Astrocyte of the hippocampus (primary cell): Measurements from ENCODE around the gene PASD1.
A peak's percentile ranks its signal among the peaks of the same experiment; 100 is the strongest.
"Not testable (repeated sequence)": the region's sequence is repeated elsewhere in the genome, so short reads cannot be mapped to it uniquely, and the experiment has no call there.

Experiments
- DNase-seq: peaks from one replicate; pipeline ENCODE4 v3.0.0; 2011; ENCODE audit warnings: low read depth, low spot score

Gene PASD1

GRCh38 chrX:151563449-151563848 is at the start of gene PASD1:
Gene PASD1, plus strand, starts transcription at chrX:151563675. Its CDS starts 37,879 bp downstream, at chrX:151601554.
- DNase-seq = no peak

DNA sequence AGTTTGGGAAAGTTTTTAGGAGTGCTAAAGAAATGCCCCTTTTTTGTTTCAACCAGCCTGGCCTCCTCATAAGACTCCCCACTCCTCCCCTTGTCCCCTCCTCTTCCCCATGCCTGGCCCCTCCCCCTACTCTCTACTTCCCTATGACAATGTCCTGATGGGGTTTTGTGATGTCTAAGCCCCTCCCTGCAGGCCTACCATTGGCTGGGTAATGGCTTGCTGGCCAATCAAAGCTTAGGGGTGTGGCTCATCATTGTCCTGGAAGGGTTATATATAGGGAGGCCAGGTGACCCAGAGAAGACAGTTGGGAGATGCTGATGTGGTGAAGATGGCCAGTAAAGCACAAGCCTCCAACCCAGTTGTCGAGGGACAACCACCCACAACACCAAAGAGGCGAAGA is 48.2 kb upstream of the PASD1 start:
- no peak for DNase-seq

GRCh38 chrX:151516538-151517187 is 46.8 kb upstream of the PASD1 start:
- no peak for DNase-seq

- no peak for DNase-seq
These were observed 46.1 kb upstream of the PASD1 start for GRCh38 chrX:151517421-151517820.

- DNase-seq = no peak
These were observed 40.1 kb upstream of the PASD1 start for GRCh38 chrX:151523351-151523750.

- no peak for DNase-seq
These were observed 26.9 kb upstream of the PASD1 start for GRCh38 chrX:151536571-151536970.

GRCh38 chrX:151537572-151537971 is 25.9 kb upstream of the PASD1 start:
- DNase-seq = no peak

DNA sequence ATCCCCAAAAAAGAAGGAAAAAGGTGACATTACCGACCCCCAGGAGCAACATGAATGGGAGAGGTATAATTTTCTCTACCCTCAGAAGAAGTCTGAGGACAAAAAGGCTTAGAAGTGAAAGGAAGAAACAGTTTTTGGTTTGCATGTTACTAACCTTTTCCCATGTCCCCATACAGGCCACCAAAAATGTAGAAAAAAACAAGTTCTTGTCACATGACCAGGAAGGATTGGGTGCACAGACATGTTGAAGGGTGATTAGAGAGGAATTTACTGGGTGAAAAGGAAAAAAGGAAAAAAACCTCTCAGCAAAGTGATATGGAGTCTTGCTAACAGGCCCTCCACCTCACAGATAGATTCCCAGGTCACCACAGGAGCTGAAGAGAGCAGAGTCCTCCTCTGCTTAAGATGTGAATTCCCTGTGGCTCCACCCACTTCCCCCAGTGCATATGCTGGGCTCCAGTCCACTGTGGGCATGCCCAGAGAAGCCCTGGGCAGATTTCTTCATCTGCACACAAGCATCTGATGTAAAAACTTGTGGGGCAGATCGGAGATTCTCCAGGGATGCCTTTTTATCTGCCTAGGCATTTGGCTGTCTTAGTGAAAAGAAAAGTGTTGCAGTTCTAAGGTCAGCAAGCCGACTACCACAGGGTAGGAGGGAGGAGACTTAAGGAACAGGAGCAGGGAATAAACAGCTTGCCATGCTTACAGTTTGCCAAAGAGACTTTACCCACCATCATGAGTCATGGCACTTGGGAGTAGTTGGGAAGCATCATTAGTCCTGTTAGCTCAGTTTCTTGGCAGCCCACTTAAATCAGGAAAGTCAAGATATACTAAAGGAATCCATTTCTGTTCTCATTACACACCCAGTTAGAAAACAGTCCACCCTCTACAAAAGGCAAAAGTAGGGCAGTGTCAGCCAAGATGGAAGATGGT is 25.0 kb upstream of the PASD1 start:
- no peak for DNase-seq

- DNase-seq = peak; percentile 1
These were observed 19.8 kb upstream of the PASD1 start for GRCh38 chrX:151543706-151544105.

- DNase-seq = not testable (repeated sequence)
These were observed 17.2 kb upstream of the PASD1 start for GRCh38 chrX:151546226-151546625.

GRCh38 chrX:151551176-151551575 is 12.3 kb upstream of the PASD1 start:
- not testable (repeated sequence) for DNase-seq

DNA sequence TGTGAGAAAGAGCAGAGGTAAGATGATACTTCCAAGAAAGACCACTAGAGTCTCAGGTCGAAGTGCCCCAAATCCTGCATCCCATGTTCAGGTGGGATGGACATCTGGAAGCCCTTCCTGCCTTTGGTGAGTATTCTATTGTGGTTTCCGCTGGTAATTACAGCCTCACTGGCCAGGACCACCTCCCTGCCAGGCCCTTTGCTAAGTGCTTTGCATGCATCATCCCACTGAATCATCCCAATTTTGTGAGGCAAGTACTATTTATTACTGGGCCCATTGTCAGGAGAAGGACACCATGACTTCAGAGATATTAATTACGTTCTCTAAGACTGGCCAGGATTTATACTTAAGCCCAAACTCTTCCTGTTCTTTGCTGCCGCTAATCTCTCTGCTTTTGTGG is 10.7 kb upstream of the PASD1 start:
- DNase-seq = no peak

DNA sequence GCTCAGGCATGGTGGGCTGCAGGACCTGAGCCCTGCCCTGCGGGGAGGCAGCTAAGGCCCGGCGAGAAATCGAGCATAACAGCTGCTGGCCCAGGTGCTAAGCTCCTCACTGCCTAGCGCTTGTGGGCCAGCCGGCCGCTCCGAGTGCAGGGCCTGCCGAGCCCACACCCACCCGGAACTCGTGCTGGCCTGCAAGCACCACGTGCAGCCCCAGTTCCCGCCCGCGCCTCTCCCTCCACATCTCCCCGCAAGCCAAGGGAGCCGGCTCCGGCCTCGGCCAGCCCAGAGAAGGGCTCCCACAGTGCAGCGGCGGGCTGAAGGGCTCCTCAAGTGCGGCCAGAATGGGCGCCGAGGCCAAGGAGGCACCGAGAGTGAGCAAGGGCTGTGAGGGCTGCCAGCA is 8.2 kb upstream of the PASD1 start:
- not testable (repeated sequence) for DNase-seq

DNA sequence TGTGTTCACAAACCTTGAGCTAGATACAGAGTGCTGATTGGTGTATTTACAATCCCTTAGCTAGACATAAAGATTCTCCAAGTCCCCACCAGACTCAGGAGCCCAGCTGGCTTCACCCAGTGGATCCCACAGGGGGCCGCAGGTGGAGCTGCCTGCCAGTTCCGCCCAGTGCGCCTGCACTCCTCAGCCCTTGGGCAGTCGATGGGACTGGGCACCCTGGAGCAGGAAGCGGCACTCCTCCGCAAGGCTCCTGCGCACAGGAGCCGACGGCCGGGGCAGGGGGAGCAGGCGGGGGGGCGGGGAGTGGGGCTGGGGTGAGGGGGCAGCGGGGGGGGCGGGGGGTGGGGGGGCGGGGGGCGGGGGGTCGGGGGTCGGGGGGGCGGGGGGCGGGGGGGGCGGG is 990 bp upstream of the PASD1 start:
- not testable (repeated sequence) for DNase-seq

DNA sequence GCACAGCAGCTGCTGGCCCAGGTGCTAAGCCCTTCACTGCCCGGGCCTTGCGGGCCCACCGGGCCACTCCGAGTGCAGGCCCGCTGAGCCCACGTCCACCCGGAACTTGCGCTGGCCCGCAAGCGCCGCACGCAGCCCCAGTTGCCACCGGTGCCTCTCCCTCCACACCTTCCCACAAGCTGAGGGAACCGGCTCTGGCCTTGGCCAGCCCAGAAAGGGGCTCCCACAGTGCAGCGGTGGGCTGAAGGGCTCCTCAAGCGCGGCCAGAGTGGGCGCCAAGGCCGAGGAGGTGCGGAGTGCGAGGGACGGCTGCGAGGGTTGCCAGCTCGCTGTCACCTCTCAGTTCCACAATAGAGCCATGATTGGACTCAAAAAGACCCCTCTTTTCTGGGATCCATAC is 472 bp upstream of the PASD1 start:
- not testable (repeated sequence) for DNase-seq

GRCh38 chrX:151564035-151564434 is 560 bp downstream of the PASD1 start:
- no peak for DNase-seq

- DNase-seq = not testable (repeated sequence)
These were observed 3.4 kb downstream of the PASD1 start for GRCh38 chrX:151566872-151567271.

DNA sequence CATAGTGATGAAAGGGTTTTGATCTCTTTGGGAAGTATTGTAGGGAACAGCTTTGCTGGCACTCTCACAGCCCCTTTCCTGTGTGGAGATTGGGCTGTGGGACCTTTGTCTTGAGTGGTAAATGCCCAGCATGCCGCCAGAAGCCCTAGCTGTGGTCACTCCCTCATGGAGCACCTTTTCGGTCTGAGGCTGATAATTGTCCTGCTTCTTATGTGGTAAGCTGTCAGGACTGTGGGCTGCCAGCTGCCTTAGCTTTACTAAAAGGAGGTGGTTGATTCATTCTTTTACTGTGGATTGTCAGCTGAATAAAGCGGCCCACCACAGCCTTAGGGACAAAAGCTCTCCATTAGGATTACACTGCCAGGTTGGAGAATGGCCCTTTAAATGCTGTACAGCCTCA is 7.1 kb downstream of the PASD1 start:
- DNase-seq = peak; percentile 12

DNA sequence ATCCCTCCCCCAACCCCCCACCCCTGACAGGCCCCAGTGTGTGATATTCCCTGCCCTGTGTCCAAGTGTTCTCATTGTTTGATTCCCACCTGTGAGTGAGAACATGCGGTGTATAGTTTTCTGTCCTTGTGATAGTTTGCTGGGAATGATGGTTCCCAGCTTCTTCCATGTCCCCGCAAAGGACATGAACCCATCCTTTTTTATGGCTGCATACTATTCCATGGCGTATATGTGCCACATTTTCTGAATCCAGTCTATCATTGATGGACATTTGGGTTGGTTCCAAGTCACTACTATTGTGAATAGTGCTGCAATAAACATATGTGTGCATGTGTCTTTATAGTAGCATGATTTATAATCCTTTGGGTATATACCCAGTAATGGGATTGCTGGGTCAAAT is 29.9 kb downstream of the PASD1 start:
- not testable (repeated sequence) for DNase-seq

DNA sequence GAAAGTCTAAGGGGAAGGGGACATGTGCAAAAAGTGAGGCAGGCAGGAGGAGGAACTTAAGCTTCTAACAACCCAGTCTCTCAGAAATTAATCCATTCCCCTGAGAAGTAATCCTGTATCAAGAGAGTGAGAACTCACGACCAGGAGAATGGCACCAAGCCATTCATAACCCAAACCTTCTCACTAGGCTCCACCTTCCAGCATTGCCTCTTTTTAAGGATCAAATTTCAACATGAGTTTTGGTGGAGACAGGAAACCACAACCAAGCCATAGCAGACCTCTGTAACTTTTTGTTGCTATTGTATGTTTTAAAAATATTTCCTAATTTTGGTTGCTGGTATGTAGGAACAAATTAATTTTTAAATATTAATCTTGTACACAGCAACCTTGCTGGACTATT is 32.8 kb downstream of the PASD1 start:
- no peak for DNase-seq

DNA sequence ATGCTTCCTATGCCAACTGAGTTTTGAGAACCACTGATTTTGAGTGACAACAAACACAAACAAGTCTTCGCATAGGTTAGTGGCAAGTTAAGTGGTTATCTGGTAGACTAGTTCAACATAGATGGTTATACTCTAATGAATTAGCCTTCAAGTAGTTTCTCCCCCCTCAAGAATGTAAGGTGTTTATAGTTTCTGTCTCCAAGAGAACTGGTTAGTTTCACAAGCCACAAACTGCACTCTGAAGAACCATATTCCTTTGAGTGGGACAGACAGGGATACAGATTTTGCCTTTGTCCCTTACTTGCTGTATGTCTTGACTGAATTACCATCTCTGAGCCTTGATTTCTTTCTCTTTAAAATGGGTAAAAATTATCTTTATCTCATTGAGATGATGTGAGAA is 41.5 kb downstream of the PASD1 start:
- no peak for DNase-seq

DNA sequence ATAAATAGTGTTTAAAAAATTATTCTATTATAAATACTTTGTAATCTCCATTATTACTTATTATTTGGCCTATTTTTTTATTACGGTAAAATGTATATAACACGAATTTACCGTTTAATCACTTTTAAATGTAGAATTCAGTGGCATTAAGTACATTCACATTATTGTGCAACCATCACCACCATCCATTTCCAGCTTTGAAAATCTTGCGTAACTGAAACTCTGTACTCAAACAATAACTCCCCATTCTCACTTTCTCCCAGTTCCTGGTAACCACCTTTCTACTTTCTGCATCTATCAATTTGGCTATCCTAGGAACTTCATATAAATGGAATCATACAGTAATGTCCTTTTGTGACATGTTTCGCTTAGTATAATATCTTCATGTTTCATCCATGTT is 45.7 kb downstream of the PASD1 start:
- no peak for DNase-seq

- no peak for DNase-seq
These were observed 57.9 kb downstream of the PASD1 start for GRCh38 chrX:151621422-151621821.
